H1 (cell line): ENCODE results near the gene ITFG2. TPM values are rescaled to one million over a fixed set of nuclear protein-coding genes. Genes with fewer than 3 reads are reported as not detected.
A peak's percentile ranks its signal among the peaks of the same experiment; 100 is the strongest.

ENCODE experiments used
- CTCF ChIA-PET: fragments of 300-600 bp; sonication (Branson Sonifier 250); formaldehyde crosslinking; loops from one replicate; lab custom pipeline; 2021; ENCODE audit not compliant: partially characterized antibody; lab: Charles Lee
- POLR2A ChIA-PET: fragments of 300-600 bp; sonication (Branson Sonifier 250); formaldehyde crosslinking; loops from one replicate; lab custom pipeline; 2021; ENCODE audit warnings: inconsistent platforms; ENCODE audit not compliant: partially characterized antibody; lab: Charles Lee
- DNase-seq, 2 experiments: peaks; one replicate each; pipeline versions ENCODE4 v3.0.0 to v3.0.0-alpha.2; 2010 to 2022; ENCODE audit warnings: low spot score in 2 of 2, low read depth in 1 of 2, mixed read lengths in 1 of 2
- FAIRE-seq: peaks from 2 replicates; lab custom pipeline; 2011; peaks lifted over from hg19 to GRCh38; lab: Jason Lieb, UNC
- H2AFZ ChIP-seq: 2 replicates; pipeline ENCODE4 v1.8.1; 2012; ENCODE audit warnings: low read length, inconsistent platforms
- H2AK5ac ChIP-seq: 2 replicates; pipeline ENCODE4 v1.6.1; 2013; ENCODE audit warnings: low read depth, low read length
- H2BK120ac ChIP-seq: replicated peaks from 2 replicates; pipeline ENCODE3; 2013; ENCODE audit warnings: low read depth, low read length, inconsistent platforms
- H2BK12ac ChIP-seq: 2 replicates; pipeline ENCODE4 v1.6.1; 2013; ENCODE audit warnings: low read depth, low read length
- H2BK15ac ChIP-seq: 2 replicates; pipeline ENCODE4 v1.6.1; 2013; ENCODE audit warnings: low read length
- H2BK20ac ChIP-seq: 2 replicates; pipeline ENCODE4 v1.6.1; 2013; ENCODE audit warnings: low read length
- H2BK5ac ChIP-seq: 2 replicates; pipeline ENCODE4 v1.6.1; 2013; ENCODE audit warnings: low read depth, low read length
- H3K14ac ChIP-seq: 2 replicates; pipeline ENCODE4 v1.6.1; 2013; ENCODE audit warnings: inconsistent platforms; ENCODE audit not compliant: insufficient read length
- H3K18ac ChIP-seq: 2 replicates; pipeline ENCODE4 v1.6.1; 2013; ENCODE audit warnings: low read length; ENCODE audit errors: extremely low read depth
- H3K23ac ChIP-seq: 2 replicates; pipeline ENCODE4 v1.6.1; 2013; ENCODE audit warnings: inconsistent platforms; ENCODE audit not compliant: insufficient read length
- H3K23me2 ChIP-seq: 2 replicates; pipeline ENCODE4 v1.6.1; 2013; ENCODE audit warnings: low read depth, low read length
- H3K27ac ChIP-seq: 2 replicates; pipeline ENCODE4 v1.6.1; 2011; ENCODE audit warnings: low read depth, low read length, inconsistent platforms
- H3K27me3 ChIP-seq, 4 experiments: replicated peaks in 1 of 4; 1 replicate in 1 of 4; 2 replicates in 3 of 4; pipeline versions ENCODE4 v1.6.1 to v1.8.1; 2011 to 2013; ENCODE audit warnings: low read length in 3 of 4, mild to moderate bottlenecking in 3 of 4, inconsistent platforms in 2 of 4, mixed read lengths in 2 of 4, moderate library complexity in 1 of 4; ENCODE audit not compliant: control insufficient read depth in 3 of 4, insufficient read depth in 3 of 4; ENCODE audit errors: extremely low read depth in 1 of 4
- H3K36me3 ChIP-seq, 4 experiments: 2 replicates each; pipeline versions ENCODE4 v1.6.1 to v1.8.1; 2011 to 2013; ENCODE audit warnings: mild to moderate bottlenecking in 4 of 4, low read length in 3 of 4, moderate library complexity in 2 of 4, control low read depth in 1 of 4, inconsistent platforms in 1 of 4; ENCODE audit not compliant: insufficient read depth in 4 of 4, control insufficient read depth in 2 of 4
- H3K4ac ChIP-seq: replicated peaks from 2 replicates; pipeline ENCODE3; 2013; ENCODE audit warnings: low read length, low read depth, mixed read lengths, inconsistent platforms; ENCODE audit not compliant: insufficient read length
- H3K4me1 ChIP-seq, 4 experiments: replicated peaks in 1 of 4; 1 replicate in 1 of 4; 2 replicates in 3 of 4; pipeline versions ENCODE4 v1.6.1 to v1.8.1; 2011 to 2013; ENCODE audit warnings: low read length in 3 of 4, inconsistent platforms in 2 of 4, mixed read lengths in 1 of 4; ENCODE audit not compliant: insufficient read depth in 4 of 4, control insufficient read depth in 3 of 4
- H3K4me2 ChIP-seq, 2 experiments: 2 replicates each; pipeline versions ENCODE4 v1.6.1 to v1.8.1; 2011 to 2013; ENCODE audit warnings: low read depth in 2 of 2, low read length in 2 of 2, control low read depth in 1 of 2, inconsistent platforms in 1 of 2, mild to moderate bottlenecking in 1 of 2; ENCODE audit not compliant: insufficient read depth in 1 of 2
- H3K4me3 ChIP-seq, 4 experiments: fragments of 200-600, 300-600 bp in 1 of 4; sonication (generic), shearing (Covaris generic), sonication (Bioruptor Twin) in 1 of 4; 2 replicates each; pipeline versions ENCODE4 v1.5.1 to v1.8.1; 2011 to 2016; ENCODE audit warnings: low read length in 4 of 4, low read depth in 3 of 4, control low read depth in 2 of 4, inconsistent platforms in 2 of 4, mild to moderate bottlenecking in 2 of 4, mixed read lengths in 1 of 4, moderate library complexity in 1 of 4; ENCODE audit not compliant: insufficient read depth in 2 of 4; ENCODE audit errors: extremely low read depth in 1 of 4
- H3K56ac ChIP-seq: replicated peaks from 2 replicates; pipeline ENCODE3; 2013; ENCODE audit warnings: low read depth, mild to moderate bottlenecking, mixed read lengths, low read length, inconsistent platforms; ENCODE audit not compliant: insufficient read length
- H3K79me1 ChIP-seq: 2 replicates; pipeline ENCODE4 v1.6.1; 2013; ENCODE audit warnings: low read depth, low read length, control low read depth
- H3K79me2 ChIP-seq, 2 experiments: 2 replicates each; pipeline versions ENCODE4 v1.6.1 to v1.8.1; 2012 to 2013; ENCODE audit warnings: low read length in 2 of 2, mild to moderate bottlenecking in 2 of 2, inconsistent platforms in 1 of 2; ENCODE audit not compliant: insufficient read depth in 2 of 2, control insufficient read depth in 1 of 2
- H3K9ac ChIP-seq, 4 experiments: replicated peaks in 1 of 4; 1 replicate in 1 of 4; 2 replicates in 3 of 4; pipeline versions ENCODE4 v1.6.1 to v1.8.1; 2011 to 2013; ENCODE audit warnings: low read depth in 3 of 4, low read length in 3 of 4, control low read depth in 2 of 4, mild to moderate bottlenecking in 2 of 4, moderate library complexity in 2 of 4, inconsistent platforms in 1 of 4; ENCODE audit errors: extremely low read depth in 1 of 4
- H3K9me3 ChIP-seq, 2 experiments: 2 replicates each; pipeline versions ENCODE4 v1.6.1 to v1.8.1; 2012 to 2013; ENCODE audit warnings: mild to moderate bottlenecking in 2 of 2, moderate library complexity in 2 of 2, control low read depth in 1 of 2, inconsistent platforms in 1 of 2, low read depth in 1 of 2, low read length in 1 of 2, mixed read lengths in 1 of 2; ENCODE audit not compliant: insufficient read depth in 2 of 2
- H4K20me1 ChIP-seq, 2 experiments: replicated peaks in 1 of 2; 2 replicates each; pipeline versions ENCODE3 to v1.8.1; 2011 to 2013; ENCODE audit warnings: inconsistent platforms in 2 of 2, low read length in 2 of 2, mild to moderate bottlenecking in 1 of 2; ENCODE audit not compliant: insufficient read depth in 2 of 2, control insufficient read depth in 1 of 2
- H4K5ac ChIP-seq: 2 replicates; pipeline ENCODE4 v1.6.1; 2013; ENCODE audit warnings: low read length, low read depth, mixed read lengths, inconsistent platforms; ENCODE audit not compliant: insufficient read length
- H4K8ac ChIP-seq: 2 replicates; pipeline ENCODE4 v1.8.0; 2013; ENCODE audit warnings: mild to moderate bottlenecking, moderate library complexity, low read length, inconsistent platforms; ENCODE audit not compliant: insufficient read depth; ENCODE audit errors: extremely low read depth
- H4K91ac ChIP-seq: replicated peaks from 2 replicates; pipeline ENCODE3; 2013; ENCODE audit warnings: low read length, mixed read lengths, inconsistent platforms; ENCODE audit not compliant: insufficient read length
- MAFK ChIP-seq: IDR thresholded peaks from 2 replicates; pipeline ENCODE4 v1.6.1; 2012; ENCODE audit warnings: low read depth, mild to moderate bottlenecking, improper control_type of control experiment, low read length
- SP4 ChIP-seq: IDR thresholded peaks from 2 replicates; pipeline ENCODE4 v1.6.1; 2012; ENCODE audit warnings: low read length, inconsistent platforms
- WGBS, 2 experiments: shearing (Covaris generic) in 1 of 2; methylation state at CpG; one replicate each; pipeline versions ENCODE4 v1.1.6 to v1.1.7; 2013 to 2015; ENCODE audit warnings: low lambda C conversion rate in 2 of 2, mixed read lengths in 2 of 2, inconsistent platforms in 1 of 2, low coverage in 1 of 2, missing lambda C conversion rate in 1 of 2; ENCODE audit not compliant: insufficient replicate concordance in 2 of 2, insufficient coverage in 1 of 2, insufficient read length in 1 of 2; ENCODE audit errors: extremely low coverage in 1 of 2, missing lambda C conversion rate in 1 of 2; 5-methylcytosine and 5-hydroxymethylcytosine counted together
- polyA plus RNA-seq, 7 experiments: library from polyadenylated mRNA; depleted of rRNA in 3 of 7; stranded (reverse) in 5 of 7; unstranded in 2 of 7; fragments of >200 nt in 5 of 7; fragments of 200-250 nt in 2 of 7; gene quantifications; 1 replicate in 5 of 7; 2 replicates in 1 of 7; 4 replicates in 1 of 7; pipeline versions ENCODE4 v1.2.1 to v1.2.3, GENCODE V29; 2011 to 2013; ENCODE audit warnings: missing spikeins in 2 of 7, mixed read lengths in 2 of 7
- total RNA-seq: library from RNA; stranded (reverse); fragmentation: NEBNext Ultra II Directional; extraction: Animal tissue kit (Norgen Biotek cat#: 25700); gene quantifications from 2 replicates; pipeline ENCODE4 v1.2.1, GENCODE V29; 2021

Gene ITFG2
- total and polyA plus RNA-seq, 2 of the 8 experiments (the other 6 are each of a cell fraction or from before 2014, with no cell fraction given) = 15.0 to 22.9 TPM

DNA sequence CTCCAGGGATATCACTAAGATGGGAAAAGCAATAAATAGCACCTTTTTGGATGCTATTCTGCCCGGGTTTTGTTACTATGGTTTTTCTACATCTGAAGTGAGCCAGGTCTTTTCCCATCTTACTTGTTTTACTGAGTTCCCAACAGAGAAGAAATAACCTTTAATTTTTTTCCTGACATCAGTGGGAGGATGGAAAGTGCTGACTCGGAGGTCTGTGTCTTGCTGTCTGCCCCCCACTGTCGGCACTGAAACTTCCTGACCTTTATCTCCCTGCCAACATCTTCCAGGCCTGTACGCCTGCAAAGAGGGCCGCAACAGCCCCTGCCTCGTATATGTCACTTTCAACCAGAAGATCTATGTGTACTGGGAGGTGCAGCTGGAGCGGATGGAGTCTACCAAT lies 11.0 kb downstream of the ITFG2 start:
- ChIA-PET POLR2A (interaction anchor here (3.3 to 8.7 kb wide), 2 partner anchors 10 kb away, joined by 19 to 58 read pairs; partner anchors contain the start of genes ITFG2 and NRIP2), CTCF (interaction anchor here (1.1 to 3.8 kb wide), 3 partner anchors 10 to 34 kb away, joined by 3 to 19 read pairs (median 12); partner anchors contain the start of gene ITFG2)
- H2AFZ ChIP-seq = no peak overlapping the region
- no peaks in the 10 kb centered on the region for H3K27me3 ChIP-seq
- H3K79me1 ChIP-seq = no peaks in the 10 kb centered on the region; the same call in 1 of the 2 replicates
- no peak overlapping the region for H3K18ac ChIP-seq
- no peak overlapping the region for H2AK5ac ChIP-seq
- H3K56ac ChIP-seq = no peak overlapping the region
- DNase-seq = no peak
- no peak overlapping the region for H2BK15ac ChIP-seq
- peaks cover 2 to 9% of the 10 kb centered on the region in 2 experiments for H4K20me1 ChIP-seq
- H4K5ac ChIP-seq = no peak overlapping the region
- no peak overlapping the region for H4K8ac ChIP-seq
- WGBS, 2 experiments = 90% methylated on average over 7 of the region's 7 CpGs; no CpG with 5 or more reads in 1 of the 2 experiments
- no peak overlapping the region for H2BK120ac ChIP-seq
- no peaks in the 10 kb centered on the region for H3K9me3 ChIP-seq
- H3K79me2 ChIP-seq = no peaks in the 10 kb centered on the region
- no peaks in the 10 kb centered on the region for H3K23me2 ChIP-seq
- H3K23ac ChIP-seq = no peak overlapping the region
- no peak overlapping the region for H3K4ac ChIP-seq
- H3K4me2 ChIP-seq = no peak overlapping the region
- H3K9ac ChIP-seq = no peak overlapping the region
- H3K14ac ChIP-seq = no peak overlapping the region
- H2BK12ac ChIP-seq = no peak overlapping the region
- H2BK20ac ChIP-seq = no peak overlapping the region
- no peak overlapping the region for H4K91ac ChIP-seq
- TF ChIP-seq SP4 = no peak
- 0 out of 2 replicates have a peak, but pooled peaks have one; percentile 37 for TF ChIP-seq MAFK
- TF ChIP-seq, all 59 proteins: peak for 1
- Histone ChIP-seq H3K27ac (no peak overlapping the region), H3K4me3 (no peak overlapping the region), H2BK5ac (no peak overlapping the region), H3K4me1 (peaks cover 3 to 24% (median 10%) of the 10 kb centered on the region in 4 experiments), H3K36me3 (peaks cover 17 to 51% (median 22%) of the 10 kb centered on the region in 4 experiments; a peak in 7 of 8 replicates)
- FAIRE-seq = no peak
